Bronchial epithelial cell (primary cell): ENCODE data around the gene GREM2. TPM values are rescaled to one million over a fixed set of nuclear protein-coding genes. Genes with fewer than 3 reads are reported as not detected.

Experiments
- DNase-seq: peaks from one replicate; pipeline ENCODE4 v3.0.0-alpha.2; 2010; ENCODE audit warnings: low read depth
- FAIRE-seq: peaks from 2 replicates; lab custom pipeline; 2011; peaks lifted over from hg19 to GRCh38; lab: Jason Lieb, UNC
- H3K27me3 ChIP-seq: 2 replicates; pipeline ENCODE4 v1.5.1; 2011; ENCODE audit warnings: low read length; ENCODE audit not compliant: control insufficient read depth, insufficient read depth
- H3K36me3 ChIP-seq: 2 replicates; pipeline ENCODE4 v1.5.1; 2011; ENCODE audit warnings: low read length; ENCODE audit not compliant: control insufficient read depth, insufficient read depth
- H3K4me3 ChIP-seq: 2 replicates; pipeline ENCODE4 v1.5.1; 2011; ENCODE audit warnings: mild to moderate bottlenecking, low read depth, low read length, control low read depth
- CTCF ChIP-seq: IDR thresholded peaks from 2 replicates; pipeline ENCODE4 v1.5.1; 2011; ENCODE audit warnings: mild to moderate bottlenecking, moderate library complexity, low read length, control low read depth, inconsistent platforms; ENCODE audit not compliant: insufficient read depth, severe bottlenecking
- total RNA-seq: library from RNA; depleted of rRNA; stranded (reverse); fragments of >200 nt; gene quantifications from 2 replicates; pipeline ENCODE4 v1.2.1, GENCODE V29; 2014

Gene GREM2
- total RNA-seq, 1 donor from 2014 or later, result not detected

- TF ChIP-seq CTCF, result no peak
- H3K36me3 ChIP-seq, result no peaks in the 10 kb centered on the region
- DNase-seq (peak; percentile 3), FAIRE-seq (no peak)
- H3K4me3 ChIP-seq, result no peak overlapping the region
- H3K27me3 ChIP-seq, result no peaks in the 10 kb centered on the region
Measured at GRCh38 chr1:240575981-240576662, 35.8 kb downstream of the GREM2 start.

GRCh38 chr1:240572328-240572727 is 39.6 kb downstream of the GREM2 start:
- FAIRE-seq (no peak), DNase-seq (no peak)
- no peaks in the 10 kb centered on the region for H3K36me3 ChIP-seq
- H3K27me3 ChIP-seq, result no peaks in the 10 kb centered on the region
- no peak overlapping the region for H3K4me3 ChIP-seq
- TF ChIP-seq CTCF, result no peak

GRCh38 chr1:240571782-240572181 is 40.2 kb downstream of the GREM2 start:
- no peak for FAIRE-seq
- no peak for TF ChIP-seq CTCF
- H3K36me3 ChIP-seq, result no peaks in the 10 kb centered on the region
- no peak overlapping the region for H3K4me3 ChIP-seq
- H3K27me3 ChIP-seq, result no peaks in the 10 kb centered on the region
- DNase-seq, result no peak

- no peaks in the 10 kb centered on the region for H3K27me3 ChIP-seq
- FAIRE-seq (no peak), DNase-seq (no peak)
- H3K4me3 ChIP-seq, result no peak overlapping the region
- TF ChIP-seq CTCF, result no peak
- H3K36me3 ChIP-seq, result no peaks in the 10 kb centered on the region
Measured at GRCh38 chr1:240567066-240567465, 44.9 kb downstream of the GREM2 start.

- H3K4me3 ChIP-seq, result no peak overlapping the region
- FAIRE-seq, result no peak
- no peaks in the 10 kb centered on the region for H3K27me3 ChIP-seq
- TF ChIP-seq CTCF, result no peak
- no peak for DNase-seq
- no peaks in the 10 kb centered on the region for H3K36me3 ChIP-seq
Measured at GRCh38 chr1:240562779-240563178, 49.2 kb downstream of the GREM2 start.

- DNase-seq, result no peak
- no peak for FAIRE-seq
- H3K27me3 ChIP-seq, result no peaks in the 10 kb centered on the region
- no peaks in the 10 kb centered on the region for H3K36me3 ChIP-seq
- H3K4me3 ChIP-seq, result no peak overlapping the region
- TF ChIP-seq CTCF, result no peak
Measured at GRCh38 chr1:240562111-240562590, 49.8 kb downstream of the GREM2 start.
